ENCODE data around the gene DSCAM. TPM values are rescaled to one million over a fixed set of nuclear protein-coding genes. Genes with fewer than 3 reads are reported as not detected.

Gene DSCAM
- total and polyA plus RNA-seq, 3 donors from 2014 or later = 0.70 to 2.3 (median 2.0) TPM

DNA sequence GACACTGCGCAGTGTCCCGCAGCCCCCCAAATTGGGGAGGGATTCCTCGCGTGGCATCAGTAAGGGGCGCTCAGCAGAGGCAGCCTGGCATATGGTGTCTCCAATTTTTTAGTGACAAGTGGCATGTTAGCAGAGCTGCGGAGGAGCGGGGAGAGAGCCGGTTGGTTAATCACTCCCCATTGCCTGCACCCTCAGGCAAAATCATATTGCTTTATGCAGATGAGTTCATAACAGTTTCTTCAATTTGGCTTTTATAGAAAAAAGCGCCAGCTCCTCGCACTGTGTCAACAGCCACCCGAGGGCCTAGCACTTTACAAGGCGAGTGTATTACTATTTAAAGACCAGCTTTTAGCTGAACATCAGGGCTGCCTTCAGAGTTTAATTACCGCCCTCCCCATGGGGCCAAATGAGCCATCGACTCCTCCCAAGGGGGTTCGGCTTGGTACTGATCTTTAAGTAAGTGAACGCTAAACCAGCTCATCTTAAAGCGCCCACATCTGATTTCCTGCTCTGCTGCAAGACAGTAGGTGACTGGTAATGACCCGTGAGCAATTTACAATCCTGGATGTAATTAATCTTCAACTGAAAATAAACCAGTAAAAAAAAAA is 298.9 kb downstream of the DSCAM start:
- no peaks in the 10 kb centered on the region for H3K27me3 ChIP-seq
- TF ChIP-seq, protein P1, sequence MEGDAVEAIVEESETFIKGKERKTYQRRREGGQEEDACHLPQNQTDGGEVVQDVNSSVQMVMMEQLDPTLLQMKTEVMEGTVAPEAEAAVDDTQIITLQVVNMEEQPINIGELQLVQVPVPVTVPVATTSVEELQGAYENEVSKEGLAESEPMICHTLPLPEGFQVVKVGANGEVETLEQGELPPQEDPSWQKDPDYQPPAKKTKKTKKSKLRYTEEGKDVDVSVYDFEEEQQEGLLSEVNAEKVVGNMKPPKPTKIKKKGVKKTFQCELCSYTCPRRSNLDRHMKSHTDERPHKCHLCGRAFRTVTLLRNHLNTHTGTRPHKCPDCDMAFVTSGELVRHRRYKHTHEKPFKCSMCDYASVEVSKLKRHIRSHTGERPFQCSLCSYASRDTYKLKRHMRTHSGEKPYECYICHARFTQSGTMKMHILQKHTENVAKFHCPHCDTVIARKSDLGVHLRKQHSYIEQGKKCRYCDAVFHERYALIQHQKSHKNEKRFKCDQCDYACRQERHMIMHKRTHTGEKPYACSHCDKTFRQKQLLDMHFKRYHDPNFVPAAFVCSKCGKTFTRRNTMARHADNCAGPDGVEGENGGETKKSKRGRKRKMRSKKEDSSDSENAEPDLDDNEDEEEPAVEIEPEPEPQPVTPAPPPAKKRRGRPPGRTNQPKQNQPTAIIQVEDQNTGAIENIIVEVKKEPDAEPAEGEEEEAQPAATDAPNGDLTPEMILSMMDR (IDR thresholded peaks at IDR 0.05) = no peak
- no peak for TF ChIP-seq POLR2A (IDR thresholded peaks at IDR 0.05)
- intact Hi-C loops (cut with DNase I; ENCODE audit: low total_unique reads) = no loop called here
- H3K36me3 ChIP-seq (ENCODE audit: low read depth, missing control alignments) = no peaks in the 10 kb centered on the region
- no peak overlapping the region for H3K27ac ChIP-seq
- 83 to 86% methylated on average over 17 to 18 of the region's 18 CpGs for WGBS, 2 donors
- no peaks in the 10 kb centered on the region for H3K9me3 ChIP-seq
- DNase-seq = no peak
- no peak overlapping the region for H3K4me3 ChIP-seq
- no peaks in the 10 kb centered on the region for H3K4me1 ChIP-seq

DNA sequence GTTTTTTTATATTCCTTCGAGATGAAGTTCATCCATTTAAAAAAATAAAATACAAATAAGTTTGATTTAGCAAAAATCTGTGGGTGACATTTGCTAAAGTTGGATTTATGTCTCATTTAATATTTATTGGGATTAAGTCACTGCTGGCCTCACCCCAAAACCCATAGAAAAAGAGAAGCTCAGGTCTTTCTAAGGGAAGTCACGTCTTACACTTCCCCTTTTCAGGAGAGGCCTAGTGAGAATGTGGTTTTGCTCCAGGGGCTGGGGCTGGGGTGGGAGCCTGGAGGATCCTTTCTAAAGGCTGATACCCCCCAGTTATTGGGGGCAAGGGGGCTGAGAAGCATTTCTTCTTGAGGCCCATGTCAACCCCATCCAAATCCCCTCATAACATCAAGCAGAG is 300.3 kb downstream of the DSCAM start:
- WGBS, 2 donors = 80 to 91% methylated on average over 2 of the region's 2 CpGs
- intact Hi-C loops (cut with DNase I; ENCODE audit: low total_unique reads) = no loop called here
- Histone ChIP-seq H3K27ac (no peak overlapping the region), H3K4me1 (no peaks in the 10 kb centered on the region), H3K9me3 (no peaks in the 10 kb centered on the region), H3K4me3 (no peak overlapping the region), H3K36me3 (ENCODE audit: low read depth, missing control alignments) (no peaks in the 10 kb centered on the region), H3K27me3 (no peaks in the 10 kb centered on the region)
- DNase-seq = no peak
- TF ChIP-seq, protein P1 (IDR thresholded peaks at IDR 0.05) = no peak
- no peak for TF ChIP-seq POLR2A (IDR thresholded peaks at IDR 0.05)

GRCh38 chr21:40540216-40540615 is 306.7 kb downstream of the DSCAM start:
- H3K4me1 ChIP-seq = no peaks in the 10 kb centered on the region
- no peak for DNase-seq
- no peak overlapping the region for H3K4me3 ChIP-seq
- intact Hi-C loops (cut with DNase I; ENCODE audit: low total_unique reads) = no loop called here
- WGBS, 2 donors = 75 to 77% methylated on average over 6 of the region's 6 CpGs
- TF ChIP-seq, protein P1 (IDR thresholded peaks at IDR 0.05) = no peak
- TF ChIP-seq POLR2A (IDR thresholded peaks at IDR 0.05) = no peak
- no peaks in the 10 kb centered on the region for H3K36me3 ChIP-seq (ENCODE audit: low read depth, missing control alignments)
- H3K9me3 ChIP-seq = no peaks in the 10 kb centered on the region
- H3K27me3 ChIP-seq = no peaks in the 10 kb centered on the region
- no peak overlapping the region for H3K27ac ChIP-seq

DNA sequence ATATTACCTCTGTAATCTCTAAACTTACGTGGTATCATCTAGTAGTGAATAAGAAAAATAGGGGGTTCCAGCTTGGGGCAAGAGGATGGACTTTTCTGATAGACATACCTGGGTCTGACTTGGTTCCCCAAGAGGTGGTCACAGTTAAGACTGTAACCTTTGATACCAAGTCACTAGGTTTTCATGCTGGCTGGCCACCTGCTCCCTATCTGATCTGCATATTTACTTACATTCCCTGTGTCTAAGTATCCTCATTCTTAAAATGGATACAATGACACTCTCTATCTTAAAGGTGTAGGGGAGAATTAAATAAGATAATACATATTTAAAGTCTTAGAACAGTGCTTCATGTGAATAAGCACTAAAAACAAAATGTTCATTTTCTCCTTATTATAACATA is 312.1 kb downstream of the DSCAM start:
- intact Hi-C loops (cut with DNase I; ENCODE audit: low total_unique reads) = no loop called here
- WGBS, 2 donors = 86% methylated on average over 1 of the region's 1 CpG
- Histone ChIP-seq H3K4me1 (no peaks in the 10 kb centered on the region), H3K9me3 (no peaks in the 10 kb centered on the region), H3K4me3 (no peak overlapping the region), H3K36me3 (ENCODE audit: low read depth, missing control alignments) (no peaks in the 10 kb centered on the region), H3K27me3 (no peaks in the 10 kb centered on the region), H3K27ac (no peak overlapping the region)
- DNase-seq = no peak
- TF ChIP-seq, protein P1 (IDR thresholded peaks at IDR 0.05) = no peak
- TF ChIP-seq POLR2A (IDR thresholded peaks at IDR 0.05) = no peak

DNA sequence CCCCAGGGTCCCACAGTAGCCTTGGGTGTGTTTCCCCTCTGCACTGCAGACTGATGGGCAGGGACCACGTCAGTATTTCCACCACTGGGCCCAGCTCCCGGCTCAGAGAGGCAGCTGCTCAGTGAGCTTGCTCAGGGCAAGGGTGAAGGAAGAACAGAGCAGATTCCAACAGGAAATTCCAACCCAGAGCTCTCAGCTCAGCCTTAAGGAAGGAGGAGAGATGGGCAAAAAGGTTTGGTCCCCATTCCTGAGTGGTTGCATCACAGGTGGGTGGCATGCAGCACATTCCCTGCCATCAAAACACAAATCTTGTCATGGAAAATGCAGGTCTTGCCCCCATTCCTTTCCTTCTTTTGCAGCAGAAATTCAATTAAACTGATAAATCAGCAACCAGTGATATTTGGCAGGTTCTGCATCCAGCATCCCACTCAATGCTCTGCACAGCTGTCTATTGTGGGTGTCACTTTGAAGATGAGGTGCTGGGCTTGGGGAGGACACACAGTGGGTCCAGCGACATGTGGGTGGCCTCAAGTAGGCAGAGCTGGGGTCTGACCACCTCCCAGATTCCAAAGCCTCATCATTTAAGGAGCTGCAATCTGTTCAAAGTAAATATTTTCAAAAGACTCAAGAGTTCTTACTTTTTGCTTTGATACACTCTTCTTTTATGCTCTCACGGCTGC is 315.4 kb downstream of the DSCAM start:
- WGBS, 2 donors = 58 to 66% methylated on average over 3 to 4 of the region's 4 CpGs
- H3K9me3 ChIP-seq = no peaks in the 10 kb centered on the region
- H3K36me3 ChIP-seq (ENCODE audit: low read depth, missing control alignments) = no peaks in the 10 kb centered on the region
- DNase-seq = no peak
- TF ChIP-seq POLR2A (IDR thresholded peaks at IDR 0.05) = no peak
- TF ChIP-seq, protein P1 (IDR thresholded peaks at IDR 0.05) = no peak
- H3K27me3 ChIP-seq = no peaks in the 10 kb centered on the region
- H3K4me1 ChIP-seq = no peaks in the 10 kb centered on the region
- H3K4me3 ChIP-seq = no peak overlapping the region
- intact Hi-C loops (cut with DNase I; ENCODE audit: low total_unique reads) = no loop called here
- H3K27ac ChIP-seq = no peak overlapping the region
